Endothelial cell of umbilical vein (primary cell): ENCODE data around the gene OTOP2.

Experiments used
- EZH2 ChIP-seq: IDR thresholded peaks from 2 replicates; pipeline ENCODE4 v1.6.1; 2012; ENCODE audit warnings: borderline replicate concordance, low read depth, mild to moderate bottlenecking, moderate library complexity, low read length, inconsistent platforms; ENCODE audit not compliant: severe bottlenecking
- GATA2 ChIP-seq: IDR thresholded peaks from 2 replicates; pipeline ENCODE4 v1.7.0; 2011; ENCODE audit warnings: low read depth, mild to moderate bottlenecking, moderate library complexity, mixed read lengths, low read length; ENCODE audit not compliant: insufficient read length, insufficient read depth
- JUN ChIP-seq: IDR thresholded peaks from 2 replicates; pipeline ENCODE4 v1.6.1; 2011; ENCODE audit warnings: borderline replicate concordance, low read depth; ENCODE audit not compliant: insufficient read length, insufficient read depth
- MYC ChIP-seq: IDR thresholded peaks from one replicate; pipeline ENCODE4 v1.6.1; 2011; ENCODE audit warnings: mild to moderate bottlenecking, low read depth, low read length
- POLR2A ChIP-seq: IDR thresholded peaks from 2 replicates; pipeline ENCODE4 v1.6.1; 2012; ENCODE audit warnings: low read depth, mild to moderate bottlenecking, control low read depth, low read length
- POLR2AphosphoS5 ChIP-seq: IDR thresholded peaks from 2 replicates; pipeline ENCODE4 v1.6.1; 2012; ENCODE audit warnings: low read depth, mild to moderate bottlenecking, control low read depth, low read length, moderate library complexity; ENCODE audit not compliant: insufficient read depth
- TF ChIP-seq, protein P1 (sequence below), 2 donors: IDR thresholded peaks; 1 replicate in 1 of 2; 2 replicates in 1 of 2; pipeline ENCODE4 v1.5.1; 2011; ENCODE audit warnings: low read length in 2 of 2, mild to moderate bottlenecking in 2 of 2, moderate library complexity in 2 of 2, control low read depth in 1 of 2, inconsistent platforms in 1 of 2, low read depth in 1 of 2; ENCODE audit not compliant: insufficient read depth in 1 of 2; ENCODE audit errors: extremely low read depth in 1 of 2

DNA sequence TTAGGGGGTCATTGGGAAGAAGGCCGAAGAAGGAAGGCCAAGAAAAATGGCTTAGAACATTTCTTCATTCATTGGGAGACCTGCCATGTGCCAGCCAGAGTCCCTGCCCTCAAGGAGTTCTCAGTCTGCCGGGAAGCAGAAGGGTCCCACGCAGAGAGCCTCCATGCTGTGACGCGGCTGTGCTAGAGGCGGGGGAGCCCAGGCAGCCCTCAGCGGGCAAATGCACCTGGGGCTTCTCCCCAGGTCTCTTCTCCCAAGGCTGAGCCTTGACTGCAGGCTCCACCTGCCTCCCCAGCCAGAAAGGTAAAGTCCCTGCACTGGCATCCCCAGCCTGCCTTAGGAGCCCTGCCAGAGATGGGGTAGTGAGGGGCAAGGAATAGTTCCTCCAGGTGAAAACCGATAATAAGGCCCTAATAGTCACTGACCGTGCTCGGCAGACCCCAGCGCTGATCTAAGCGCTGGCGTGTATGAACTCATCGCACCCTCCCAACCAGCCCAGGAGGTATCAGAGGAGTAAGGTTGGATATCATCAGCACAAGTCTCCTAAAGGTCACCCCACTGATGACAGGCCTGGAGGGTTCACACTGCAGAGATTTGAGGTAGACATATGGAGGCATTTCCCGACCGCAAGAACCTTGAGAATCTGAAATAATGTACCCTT is 57.4 kb downstream of the OTOP2 start:
- TF ChIP-seq, protein P1, sequence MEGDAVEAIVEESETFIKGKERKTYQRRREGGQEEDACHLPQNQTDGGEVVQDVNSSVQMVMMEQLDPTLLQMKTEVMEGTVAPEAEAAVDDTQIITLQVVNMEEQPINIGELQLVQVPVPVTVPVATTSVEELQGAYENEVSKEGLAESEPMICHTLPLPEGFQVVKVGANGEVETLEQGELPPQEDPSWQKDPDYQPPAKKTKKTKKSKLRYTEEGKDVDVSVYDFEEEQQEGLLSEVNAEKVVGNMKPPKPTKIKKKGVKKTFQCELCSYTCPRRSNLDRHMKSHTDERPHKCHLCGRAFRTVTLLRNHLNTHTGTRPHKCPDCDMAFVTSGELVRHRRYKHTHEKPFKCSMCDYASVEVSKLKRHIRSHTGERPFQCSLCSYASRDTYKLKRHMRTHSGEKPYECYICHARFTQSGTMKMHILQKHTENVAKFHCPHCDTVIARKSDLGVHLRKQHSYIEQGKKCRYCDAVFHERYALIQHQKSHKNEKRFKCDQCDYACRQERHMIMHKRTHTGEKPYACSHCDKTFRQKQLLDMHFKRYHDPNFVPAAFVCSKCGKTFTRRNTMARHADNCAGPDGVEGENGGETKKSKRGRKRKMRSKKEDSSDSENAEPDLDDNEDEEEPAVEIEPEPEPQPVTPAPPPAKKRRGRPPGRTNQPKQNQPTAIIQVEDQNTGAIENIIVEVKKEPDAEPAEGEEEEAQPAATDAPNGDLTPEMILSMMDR (IDR thresholded peaks at IDR 0.05; ENCODE audit: extremely low read depth in 1 of 2, insufficient read depth in 1 of 2, low read depth in 1 of 2, low read length in 2 of 2), result no peak
- TF ChIP-seq EZH2, result no peak
- no peak for TF ChIP-seq POLR2A
- TF ChIP-seq POLR2AphosphoS5, result no peak
- TF ChIP-seq MYC, result no peak
- TF ChIP-seq JUN, result no peak
- TF ChIP-seq GATA2, result no peak
